ENCODE results near the gene SAMD3. TPM values are rescaled to one million over a fixed set of nuclear protein-coding genes. Genes with fewer than 3 reads are reported as not detected.

The SAMD3 gene
- polyA plus RNA-seq, 1 of the 3 experiments (the other 2 are of a cell fraction), result 16.0 TPM

- Histone ChIP-seq H3K27ac (ENCODE audit: low read depth in 2 of 2, low read length in 1 of 2) (peak overlapping the region in 1 of 2 experiments; percentile 36; a peak in 2 of 4 replicates), H3K9me3 (no peaks in the 10 kb centered on the region), H3K9me2 (no peaks in the 10 kb centered on the region), H4K20me1 (ENCODE audit: insufficient read depth) (no peaks in the 10 kb centered on the region), H3K4me2 (no peak overlapping the region), H3F3A (replicated peaks; ENCODE audit: insufficient read depth) (no peaks in the 10 kb centered on the region), H3K27me3 (ENCODE audit: insufficient read depth) (no peaks in the 10 kb centered on the region), H3K4me1 (ENCODE audit: control insufficient read depth in 1 of 2, insufficient read depth in 2 of 2, low read depth in 1 of 2, low read length in 1 of 2) (no peaks in the 10 kb centered on the region; a peak in 1 of 4 replicates), H2AFZ (ENCODE audit: low read depth) (no peak overlapping the region), H3K79me2 (ENCODE audit: insufficient read depth) (no peaks in the 10 kb centered on the region), H3K9ac (no peak overlapping the region), H3K36me3 (replicated peaks in 1 of 2; ENCODE audit: control insufficient read depth in 1 of 2, insufficient read depth in 2 of 2, low read length in 1 of 2) (peaks cover 0 to 6% of the 10 kb centered on the region in 2 experiments), H3K4me3 (ENCODE audit: low read depth in 2 of 2, low read length in 1 of 2) (no peak overlapping the region)
- WGBS (ENCODE audit: low lambda C conversion rate), result 73% methylated on average over 1 of the region's 1 CpG
- ChIA-PET CTCF (interaction anchor here (0.9 kb wide), 1 partner anchor 713 kb away, joined by 3 read pairs; no protein-coding TSS in a partner anchor), POLR2A (no interaction called here)
- TF ChIP-seq NFIC (IDR thresholded peaks at IDR 0.05; ENCODE audit: borderline replicate concordance) (no peak), FOSL2 (IDR thresholded peaks at IDR 0.05; ENCODE audit: borderline replicate concordance, low read depth) (peak; percentile 97), MAX (IDR thresholded peaks at IDR 0.05; ENCODE audit: low read depth) (0 out of 2 replicates have a peak, but pooled peaks have one; percentile 33), JUND (IDR thresholded peaks at IDR 0.05) (peak; percentile 96), TEAD4 (IDR thresholded peaks at IDR 0.05; ENCODE audit: borderline replicate concordance, insufficient read depth) (0 out of 2 replicates have a peak, but pooled peaks have one; percentile 55), TCF12 (IDR thresholded peaks at IDR 0.05) (peak; percentile 67), RFX5 (IDR thresholded peaks at IDR 0.05; ENCODE audit: low read length) (no peak), EP300 (IDR thresholded peaks at IDR 0.05; ENCODE audit: borderline replicate concordance in 1 of 2, low read depth in 1 of 2, low read length in 1 of 2) (peak in 1 of 2 experiments; percentile 38; a peak in 1 of 4 replicates)
- no peak for DNase-seq
Measured at GRCh38 chr6:130178692-130179091, 44.1 kb downstream of the SAMD3 start.

- DNase-seq, result no peak
- Histone ChIP-seq H3K4me2 (no peak overlapping the region), H3K27me3 (ENCODE audit: insufficient read depth) (no peaks in the 10 kb centered on the region), H2AFZ (ENCODE audit: low read depth) (no peak overlapping the region), H3K79me2 (ENCODE audit: insufficient read depth) (no peaks in the 10 kb centered on the region), H4K20me1 (ENCODE audit: insufficient read depth) (no peaks in the 10 kb centered on the region), H3K4me1 (ENCODE audit: control insufficient read depth in 1 of 2, insufficient read depth in 2 of 2, low read depth in 1 of 2, low read length in 1 of 2) (no peaks in the 10 kb centered on the region; a peak in 1 of 4 replicates), H3K4me3 (ENCODE audit: low read depth in 2 of 2, low read length in 1 of 2) (no peak overlapping the region), H3K27ac (ENCODE audit: low read depth in 2 of 2, low read length in 1 of 2) (no peak overlapping the region), H3K9me2 (no peaks in the 10 kb centered on the region), H3K9me3 (no peaks in the 10 kb centered on the region), H3K36me3 (replicated peaks in 1 of 2; ENCODE audit: control insufficient read depth in 1 of 2, insufficient read depth in 2 of 2, low read length in 1 of 2) (peaks cover 0 to 18% of the 10 kb centered on the region in 2 experiments), H3F3A (replicated peaks; ENCODE audit: insufficient read depth) (no peaks in the 10 kb centered on the region), H3K9ac (no peak overlapping the region)
- CTCF ChIA-PET, result no interaction called here
- 93% methylated on average over 1 of the region's 1 CpG for WGBS (ENCODE audit: low lambda C conversion rate)
- POLR2A ChIA-PET, result no interaction called here
- TF ChIP-seq NRF1 (IDR thresholded peaks at IDR 0.05; ENCODE audit: low read depth, low read length) (no peak), POLR2AphosphoS5 (IDR thresholded peaks at IDR 0.05; ENCODE audit: low read depth, low read length) (no peak), ZBTB33 (IDR thresholded peaks at IDR 0.05; ENCODE audit: borderline replicate concordance, low read depth) (no peak), REST (IDR thresholded peaks at IDR 0.05; ENCODE audit: low read depth, low read length) (no peak), IRF3 (IDR thresholded peaks at IDR 0.05; ENCODE audit: low read depth, low read length) (no peak), GABPA (IDR thresholded peaks at IDR 0.05; ENCODE audit: low read depth) (no peak), CTCF (IDR thresholded peaks at IDR 0.05) (no peak), CHD2 (IDR thresholded peaks at IDR 0.05; ENCODE audit: low read length, partially characterized antibody) (no peak), USF1 (IDR thresholded peaks at IDR 0.05; ENCODE audit: borderline replicate concordance, low read depth) (no peak), ELF1 (IDR thresholded peaks at IDR 0.05) (no peak)
Measured at GRCh38 chr6:130176378-130176777, 46.4 kb downstream of the SAMD3 start.
